ENCODE data around the gene CLPSL1.

CLPSL1 gene

GRCh38 chr6:35797837-35798526 is 17.2 kb downstream of the CLPSL1 start:
- DNase-seq (ENCODE audit: low spot score), result no peak

DNA sequence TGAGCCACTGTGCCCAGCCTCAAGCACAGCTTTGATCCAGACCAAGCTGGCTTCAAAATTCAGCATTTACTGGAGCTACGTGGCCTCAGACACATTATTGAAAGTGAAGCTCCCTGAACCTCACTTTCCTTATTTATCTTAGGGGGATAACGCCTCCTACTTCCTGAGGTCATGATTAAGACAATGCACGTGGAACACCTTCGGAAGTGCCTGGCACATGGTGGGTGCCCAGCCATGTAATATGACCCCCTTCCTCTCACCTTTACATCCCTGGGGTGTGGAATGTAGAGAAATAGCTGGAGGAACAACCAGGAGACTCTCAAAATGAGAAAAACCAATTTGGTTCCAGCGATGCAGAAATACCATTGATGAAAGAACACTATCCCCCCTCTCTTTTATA is 17.9 kb downstream of the CLPSL1 start:
- no peak for DNase-seq (ENCODE audit: low spot score)

DNA sequence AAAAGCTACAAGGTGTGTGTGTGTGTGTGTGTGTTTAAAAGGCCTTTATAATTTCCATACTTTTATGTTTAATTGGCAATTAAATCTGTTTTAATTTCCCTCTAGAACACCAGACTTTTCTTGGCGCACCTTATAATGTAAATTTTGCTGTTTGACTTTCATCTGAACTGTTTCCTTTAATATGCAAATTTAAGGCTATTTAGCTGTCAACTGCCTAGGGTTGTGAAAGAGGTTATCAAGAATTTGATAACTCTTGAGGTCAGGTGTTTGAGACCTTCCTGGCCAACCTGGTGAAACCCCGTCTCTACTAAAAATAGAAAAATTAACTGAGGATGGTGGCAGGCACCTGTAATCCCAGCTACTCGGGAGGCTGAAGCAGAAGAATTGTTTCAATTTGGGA is 20.3 kb downstream of the CLPSL1 start:
- no peak for DNase-seq (ENCODE audit: low spot score)

DNA sequence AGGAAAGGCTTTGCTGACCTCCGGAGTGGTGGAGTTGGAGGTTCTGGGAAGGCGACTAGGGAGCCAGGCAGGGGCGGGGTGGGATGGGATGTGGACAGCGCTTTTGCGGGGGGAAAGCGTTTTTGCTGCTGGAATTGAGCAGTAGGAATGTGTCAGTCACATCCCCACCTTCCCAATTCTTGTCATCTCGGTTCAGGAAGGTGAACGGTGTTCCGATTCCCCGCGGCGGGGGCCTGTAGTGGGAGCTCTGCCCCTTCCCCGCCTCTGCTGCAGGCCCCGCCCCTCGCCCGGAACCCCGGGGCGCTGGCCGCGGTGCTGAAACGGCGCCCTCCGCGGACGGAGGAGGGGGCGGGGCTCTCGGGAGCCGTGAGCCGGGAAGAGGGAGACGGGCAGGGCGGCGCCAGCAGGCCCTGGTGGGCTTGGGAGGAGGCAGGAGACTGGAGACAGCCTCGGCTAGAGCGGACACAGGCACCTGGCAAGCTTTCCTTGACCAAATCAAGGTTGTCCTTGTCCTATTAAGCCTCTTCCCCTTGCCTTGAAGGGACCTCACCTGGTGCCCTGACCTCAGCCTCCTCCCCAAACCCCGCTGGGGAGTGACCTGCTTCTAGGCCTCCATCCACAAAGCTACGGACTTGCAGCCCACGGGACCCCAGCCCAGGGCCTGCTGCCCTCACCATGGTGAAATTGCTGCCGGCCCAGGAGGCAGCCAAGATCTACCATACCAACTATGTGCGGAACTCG is 24.3 kb downstream of the CLPSL1 start, which contains the start of gene LHFPL5:
LHFPL5 (plus strand) TSS at position 357 of the 741 bp plus-strand sequence; CDS start at position 676, 319 bp downstream.
- DNase-seq (ENCODE audit: low spot score), result no peak

GRCh38 chr6:35808688-35809087 is 27.9 kb downstream of the CLPSL1 start:
- no peak for DNase-seq (ENCODE audit: low spot score)

DNA sequence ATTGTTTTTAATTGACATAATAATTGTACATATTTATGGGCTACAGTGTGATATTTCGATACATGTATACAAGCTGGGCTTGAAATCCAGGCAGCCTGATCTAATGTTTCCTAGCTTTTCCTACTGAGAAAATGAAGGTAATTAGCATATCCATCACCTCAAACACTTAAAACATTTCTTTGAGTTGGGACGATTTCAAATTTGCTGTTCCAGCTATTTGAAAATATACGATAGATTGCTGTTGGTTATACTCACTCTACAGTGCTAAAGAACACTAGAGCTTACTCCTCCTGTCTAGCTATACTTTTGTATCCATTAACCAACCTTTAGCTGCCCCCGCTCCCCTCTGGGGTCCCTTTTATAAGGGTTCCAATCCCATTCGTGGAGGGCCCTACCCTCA is 29.0 kb downstream of the CLPSL1 start:
- no peak for DNase-seq (ENCODE audit: low spot score)

- no peak for DNase-seq (ENCODE audit: low spot score)
Measured at GRCh38 chr6:35810971-35811698, 30.3 kb downstream of the CLPSL1 start.

DNA sequence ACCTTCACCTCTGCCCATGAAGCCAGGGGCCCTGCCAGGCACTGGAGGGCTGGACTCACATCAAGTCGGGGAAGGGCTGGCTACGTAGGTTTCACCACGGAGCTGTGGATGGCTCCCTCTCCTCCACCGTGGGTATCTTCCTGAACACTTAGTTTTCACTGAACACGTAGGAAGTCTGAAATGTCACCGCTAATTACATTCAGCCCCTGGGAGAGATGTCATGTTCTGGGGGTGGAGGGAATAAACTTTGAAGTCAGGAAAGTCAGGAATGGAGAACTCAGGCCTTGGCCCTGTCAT is 30.8 kb downstream of the CLPSL1 start:
- DNase-seq (ENCODE audit: low spot score), result peak; percentile 73

GRCh38 chr6:35817515-35817914 is 36.7 kb downstream of the CLPSL1 start:
- DNase-seq (ENCODE audit: low spot score), result no peak

- no peak for DNase-seq (ENCODE audit: low spot score)
Measured at GRCh38 chr6:35823601-35824000, 42.8 kb downstream of the CLPSL1 start.

DNA sequence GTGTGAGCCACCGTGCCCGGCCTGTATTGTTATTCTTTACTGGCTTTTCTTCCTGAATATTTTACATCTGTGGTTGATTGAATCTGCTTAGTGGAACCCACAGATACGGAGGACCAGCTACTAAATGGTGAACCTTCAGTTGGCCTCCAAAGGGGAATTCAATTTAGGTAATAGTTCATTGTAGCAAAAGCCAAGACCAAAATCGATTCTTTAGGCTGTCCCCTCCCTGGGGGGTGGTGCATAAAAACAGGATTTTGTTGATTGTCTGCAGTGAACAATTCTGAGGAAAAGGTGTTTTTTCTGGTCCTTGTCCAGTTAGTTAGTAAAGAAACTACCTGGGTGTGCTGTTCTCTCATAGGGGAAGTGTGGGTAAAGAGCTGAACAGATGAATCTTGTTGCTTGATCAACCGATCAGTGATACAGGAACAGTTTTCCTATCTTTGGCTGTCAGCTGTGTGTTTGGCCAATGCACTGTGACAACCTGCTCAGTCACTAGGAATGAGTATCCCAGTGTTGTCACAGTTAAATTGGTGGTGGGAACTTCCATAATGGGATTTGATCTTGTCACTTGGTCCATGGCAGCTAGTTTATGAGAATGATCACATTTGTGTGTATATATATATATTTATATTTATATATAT is 43.9 kb downstream of the CLPSL1 start:
- DNase-seq (ENCODE audit: low spot score), result no peak

GRCh38 chr6:35829306-35829705 is 48.5 kb downstream of the CLPSL1 start:
- DNase-seq (ENCODE audit: low spot score), result no peak

DNA sequence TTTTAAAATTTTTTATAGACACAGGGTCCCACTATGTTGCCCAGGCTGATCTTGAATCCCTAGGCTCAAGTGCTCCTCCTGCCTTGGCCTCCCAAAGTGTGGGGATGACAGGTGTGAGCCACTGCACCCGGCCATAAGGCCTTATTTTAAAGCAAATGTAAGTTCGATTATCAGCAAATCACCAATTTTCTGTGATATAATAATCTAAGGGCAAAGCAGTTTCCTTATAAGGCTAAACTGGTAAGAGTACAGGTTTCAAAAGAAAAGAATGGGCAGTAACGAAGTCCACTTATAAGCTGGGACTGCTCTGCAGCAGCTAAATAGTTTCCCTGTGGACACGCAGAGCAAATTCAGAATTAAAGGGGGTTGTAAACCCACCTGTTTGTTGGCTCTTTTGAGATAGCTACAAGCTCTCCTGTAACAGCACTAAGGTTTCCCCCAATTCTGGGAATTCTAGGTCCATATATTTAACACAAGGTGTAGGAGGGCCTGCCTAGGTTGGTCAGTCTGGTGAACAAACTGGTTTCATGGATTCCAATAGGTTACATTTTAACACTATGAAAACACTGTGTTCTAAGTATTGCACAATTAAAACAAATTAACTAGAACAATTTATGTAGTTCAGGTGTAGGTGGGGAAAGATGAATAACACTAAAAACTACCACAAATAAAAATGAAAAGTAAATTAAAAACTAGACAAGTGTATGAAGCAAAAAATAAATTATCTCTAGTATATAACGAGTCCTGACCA is 50.6 kb downstream of the CLPSL1 start:
- no peak for DNase-seq (ENCODE audit: low spot score)

DNA sequence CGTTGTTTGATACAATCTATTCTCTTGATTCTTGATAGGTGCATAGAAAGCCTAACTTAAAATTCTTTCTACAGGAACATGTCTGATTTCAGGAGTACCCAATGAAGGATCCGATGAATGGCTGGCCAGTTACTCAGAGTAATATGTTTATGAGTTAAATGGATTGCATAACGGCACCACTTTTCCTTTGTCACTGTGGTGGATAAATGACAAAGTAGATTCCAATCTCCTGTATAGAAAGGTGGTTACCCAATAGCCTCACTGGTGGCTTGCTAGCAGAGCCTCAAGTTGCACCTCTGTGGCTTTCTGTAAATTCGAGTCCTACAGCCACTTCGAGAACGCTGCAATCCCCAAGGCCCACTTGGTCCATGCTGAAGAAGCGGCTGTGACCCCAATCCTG is 52.7 kb downstream of the CLPSL1 start:
- no peak for DNase-seq (ENCODE audit: low spot score)
